ENCODE measurements around the gene RHBDL2.

- TF ChIP-seq TCF12 (IDR thresholded peaks at IDR 0.05; ENCODE audit: low read depth) (no peak), RAD21 (IDR thresholded peaks at IDR 0.05; ENCODE audit: low read depth) (no peak), EP300 (IDR thresholded peaks at IDR 0.05; ENCODE audit: borderline replicate concordance) (no peak), FOXM1 (IDR thresholded peaks at IDR 0.05; ENCODE audit: borderline replicate concordance, low read depth) (no peak), REST (IDR thresholded peaks at IDR 0.05; ENCODE audit: low read depth) (no peak), CEBPB (IDR thresholded peaks at IDR 0.05) (no peak), ZBTB7A (IDR thresholded peaks at IDR 0.05; ENCODE audit: low read depth) (no peak), TAF1 (IDR thresholded peaks at IDR 0.05; ENCODE audit: low read depth) (no peak), MAX (IDR thresholded peaks at IDR 0.05) (no peak), USF1 (IDR thresholded peaks at IDR 0.05) (no peak), CREB1 (IDR thresholded peaks at IDR 0.05; ENCODE audit: low read depth) (no peak)
Observed at GRCh38 chr1:38839363-38839762, 102.3 kb downstream of the RHBDL2 start.

Measured in Ishikawa (cell line).